ENCODE data around the gene KIRREL2.

KIRREL2 gene

GRCh38 chr19:35907377-35907745 is 50.6 kb downstream of the KIRREL2 start:
- Histone ChIP-seq H4K20me1 (ENCODE audit: insufficient read depth, low read length, poor library complexity, severe bottlenecking) (no peaks in the 10 kb centered on the region), H3K4me2 (ENCODE audit: low read depth, low read length, poor library complexity, severe bottlenecking) (no peak overlapping the region), H3K4me3 (ENCODE audit: low read length, poor library complexity, severe bottlenecking) (no peak overlapping the region), H3K9me2 (replicated peaks; ENCODE audit: low read depth, low read length) (no peaks in the 10 kb centered on the region), H3K9me3 (ENCODE audit: insufficient read depth, low read depth, low read length) (no peaks in the 10 kb centered on the region), H3K27me3 (ENCODE audit: insufficient read depth, low read length, poor library complexity, severe bottlenecking) (no peaks in the 10 kb centered on the region), H3K36me3 (ENCODE audit: insufficient read depth, low read length) (no peaks in the 10 kb centered on the region), H3K4me1 (ENCODE audit: insufficient read depth, low read length, poor library complexity, severe bottlenecking) (peaks cover 28% of the 10 kb centered on the region), H3K79me2 (ENCODE audit: insufficient read depth, low read length) (peaks cover 8% of the 10 kb centered on the region; the same call in 1 of the 2 replicates), H2AFZ (ENCODE audit: low read length) (no peak overlapping the region), H3K9ac (ENCODE audit: low read depth, low read length, poor library complexity, severe bottlenecking) (no peak overlapping the region), H3F3A (ENCODE audit: low read depth) (no peaks in the 10 kb centered on the region)
- TF ChIP-seq, protein P1, sequence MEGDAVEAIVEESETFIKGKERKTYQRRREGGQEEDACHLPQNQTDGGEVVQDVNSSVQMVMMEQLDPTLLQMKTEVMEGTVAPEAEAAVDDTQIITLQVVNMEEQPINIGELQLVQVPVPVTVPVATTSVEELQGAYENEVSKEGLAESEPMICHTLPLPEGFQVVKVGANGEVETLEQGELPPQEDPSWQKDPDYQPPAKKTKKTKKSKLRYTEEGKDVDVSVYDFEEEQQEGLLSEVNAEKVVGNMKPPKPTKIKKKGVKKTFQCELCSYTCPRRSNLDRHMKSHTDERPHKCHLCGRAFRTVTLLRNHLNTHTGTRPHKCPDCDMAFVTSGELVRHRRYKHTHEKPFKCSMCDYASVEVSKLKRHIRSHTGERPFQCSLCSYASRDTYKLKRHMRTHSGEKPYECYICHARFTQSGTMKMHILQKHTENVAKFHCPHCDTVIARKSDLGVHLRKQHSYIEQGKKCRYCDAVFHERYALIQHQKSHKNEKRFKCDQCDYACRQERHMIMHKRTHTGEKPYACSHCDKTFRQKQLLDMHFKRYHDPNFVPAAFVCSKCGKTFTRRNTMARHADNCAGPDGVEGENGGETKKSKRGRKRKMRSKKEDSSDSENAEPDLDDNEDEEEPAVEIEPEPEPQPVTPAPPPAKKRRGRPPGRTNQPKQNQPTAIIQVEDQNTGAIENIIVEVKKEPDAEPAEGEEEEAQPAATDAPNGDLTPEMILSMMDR (conservative IDR thresholded peaks at IDR 0.05; ENCODE audit: low read length) = no peak
- TF ChIP-seq EZH2phosphoT487 (IDR thresholded peaks at IDR 0.05; ENCODE audit: borderline replicate concordance) = no peak

GRCh38 chr19:35908010-35908441 is 51.3 kb downstream of the KIRREL2 start, which contains the start of gene TYROBP:
Gene TYROBP, minus strand, starts transcription at chr19:35908295. Its CDS starts 67 bp downstream, at chr19:35908228.
- H3K9me2 ChIP-seq (replicated peaks; ENCODE audit: low read depth, low read length) = no peaks in the 10 kb centered on the region
- H3K4me1 ChIP-seq (ENCODE audit: insufficient read depth, low read length, poor library complexity, severe bottlenecking) = peaks cover 21% of the 10 kb centered on the region
- no peaks in the 10 kb centered on the region for H3K9me3 ChIP-seq (ENCODE audit: insufficient read depth, low read depth, low read length)
- H3K79me2 ChIP-seq (ENCODE audit: insufficient read depth, low read length) = peaks cover 1% of the 10 kb centered on the region; the same call in 1 of the 2 replicates
- H2AFZ ChIP-seq (ENCODE audit: low read length) = no peak within 1 kb of the TSS
- H3K9ac ChIP-seq (ENCODE audit: low read depth, low read length, poor library complexity, severe bottlenecking) = no peak within 1 kb of the TSS
- H3F3A ChIP-seq (ENCODE audit: low read depth) = no peaks in the 10 kb centered on the region
- H3K27me3 ChIP-seq (ENCODE audit: insufficient read depth, low read length, poor library complexity, severe bottlenecking) = no peaks in the 10 kb centered on the region
- H3K4me2 ChIP-seq (ENCODE audit: low read depth, low read length, poor library complexity, severe bottlenecking) = no peak within 1 kb of the TSS
- H3K4me3 ChIP-seq (ENCODE audit: low read length, poor library complexity, severe bottlenecking) = no peak within 1 kb of the TSS
- H4K20me1 ChIP-seq (ENCODE audit: insufficient read depth, low read length, poor library complexity, severe bottlenecking) = no peaks in the 10 kb centered on the region
- no peaks in the 10 kb centered on the region for H3K36me3 ChIP-seq (ENCODE audit: insufficient read depth, low read length)
- no peak for TF ChIP-seq EZH2phosphoT487 (IDR thresholded peaks at IDR 0.05; ENCODE audit: borderline replicate concordance)
- TF ChIP-seq, protein P1 (conservative IDR thresholded peaks at IDR 0.05; ENCODE audit: low read length) = no peak

GRCh38 chr19:35908973-35909683 is 52.4 kb downstream of the KIRREL2 start:
- Histone ChIP-seq H3K9me3 (ENCODE audit: insufficient read depth, low read depth, low read length) (no peaks in the 10 kb centered on the region), H3K9ac (ENCODE audit: low read depth, low read length, poor library complexity, severe bottlenecking) (no peak overlapping the region), H3K27me3 (ENCODE audit: insufficient read depth, low read length, poor library complexity, severe bottlenecking) (no peaks in the 10 kb centered on the region), H4K20me1 (ENCODE audit: insufficient read depth, low read length, poor library complexity, severe bottlenecking) (no peaks in the 10 kb centered on the region), H3K36me3 (ENCODE audit: insufficient read depth, low read length) (no peaks in the 10 kb centered on the region), H3K4me3 (ENCODE audit: low read length, poor library complexity, severe bottlenecking) (no peak overlapping the region), H3K4me2 (ENCODE audit: low read depth, low read length, poor library complexity, severe bottlenecking) (no peak overlapping the region), H3F3A (ENCODE audit: low read depth) (no peaks in the 10 kb centered on the region), H3K4me1 (ENCODE audit: insufficient read depth, low read length, poor library complexity, severe bottlenecking) (peaks cover 14% of the 10 kb centered on the region), H2AFZ (ENCODE audit: low read length) (no peak overlapping the region; the same call in 1 of the 2 replicates), H3K9me2 (replicated peaks; ENCODE audit: low read depth, low read length) (no peaks in the 10 kb centered on the region), H3K79me2 (ENCODE audit: insufficient read depth, low read length) (no peaks in the 10 kb centered on the region)
- TF ChIP-seq, protein P1 (conservative IDR thresholded peaks at IDR 0.05; ENCODE audit: low read length) = no peak
- no peak for TF ChIP-seq EZH2phosphoT487 (IDR thresholded peaks at IDR 0.05; ENCODE audit: borderline replicate concordance)
